ENCODE data around the gene ZNF580.
A peak's percentile ranks its signal among the peaks of the same experiment; 100 is the strongest.

Gene ZNF580

GRCh38 chr19:55609326-55609725 lies 31.5 kb upstream of the ZNF580 start (continued):
- TF ChIP-seq ZNF248 (tag by site-specific recombination; IDR thresholded peaks at IDR 0.05) (no peak), ZNF677 (tag by site-specific recombination; IDR thresholded peaks at IDR 0.05) (no peak), PRDM4 (tag by site-specific recombination; IDR thresholded peaks at IDR 0.05) (no peak), ZNF112 (tag by site-specific recombination; IDR thresholded peaks at IDR 0.05) (no peak), SALL2 (tag by site-specific recombination; IDR thresholded peaks at IDR 0.05; ENCODE audit: borderline replicate concordance) (no peak), ZNF785 (tag by site-specific recombination; IDR thresholded peaks at IDR 0.05) (no peak), ZNF155 (tag by site-specific recombination; IDR thresholded peaks at IDR 0.05) (no peak), ZNF23 (tag by site-specific recombination; IDR thresholded peaks at IDR 0.05; ENCODE audit: borderline replicate concordance) (no peak), ZNF211 (tag by site-specific recombination; IDR thresholded peaks at IDR 0.05; ENCODE audit: low read depth) (no peak)

GRCh38 chr19:55611300-55611982 lies 29.4 kb upstream of the ZNF580 start:
- H3K36me3 ChIP-seq (ENCODE audit: control insufficient read depth in 2 of 2, insufficient read depth in 1 of 2, low read length in 2 of 2), result peaks cover 17 to 48% of the 10 kb centered on the region in 2 experiments; a peak in 2 of 3 replicates
- ChIA-PET CTCF (interaction anchor here (0.6 to 1.8 kb wide), 6 partner anchors 20 to 959 kb away, joined by 3 to 8 read pairs (median 4); no protein-coding TSS in a partner anchor), POLR2A (interaction anchor here (0.6 kb wide), 1 partner anchor 13 kb away, joined by 4 read pairs; the partner anchor contains the start of gene ZNF784)
- no peaks in the 10 kb centered on the region for H3K9me3 ChIP-seq (ENCODE audit: control insufficient read depth, insufficient read depth, low read depth, low read length)
- H3K4me3 ChIP-seq (ENCODE audit: low read depth, low read length), result no peak overlapping the region
- peaks cover 4% of the 10 kb centered on the region; the same call in 1 of the 2 replicates for H3K4me1 ChIP-seq (ENCODE audit: control insufficient read depth, insufficient read depth, low read length)
- 0 out of 2 replicates have a peak, but pooled peaks have one; percentile 18 for TF ChIP-seq ZBTB10 (tag by site-specific recombination; IDR thresholded peaks at IDR 0.05)
- no peak for TF ChIP-seq ZNF645 (tag by site-specific recombination; IDR thresholded peaks at IDR 0.05)
- no peak for TF ChIP-seq KLF17 (tag by site-specific recombination; IDR thresholded peaks at IDR 0.05)
- no peak for TF ChIP-seq ZNF10 (tag by site-specific recombination; IDR thresholded peaks at IDR 0.05)
- H3K27ac ChIP-seq (ENCODE audit: extremely low read depth, low read depth, low read length), result no peak overlapping the region

- TF ChIP-seq ZNF302 (tag by site-specific recombination; IDR thresholded peaks at IDR 0.05; ENCODE audit: low read depth) (no peak), REPIN1 (tag by site-specific recombination; IDR thresholded peaks at IDR 0.05; ENCODE audit: low read depth) (no peak), GLI4 (tag by site-specific recombination; IDR thresholded peaks at IDR 0.05) (no peak)
- ChIA-PET CTCF (interaction anchor here (0.7 to 1.1 kb wide), 5 partner anchors 13 to 108 kb away, joined by 3 to 6 read pairs (median 3); partner anchors contain the start of gene ZNF784), POLR2A (interaction anchor here (0.6 kb wide), 1 partner anchor 86 kb away, joined by 7 read pairs; no protein-coding TSS in a partner anchor)
- peaks cover 14 to 47% of the 10 kb centered on the region in 2 experiments; a peak in 2 of 3 replicates for H3K36me3 ChIP-seq (ENCODE audit: control insufficient read depth in 2 of 2, insufficient read depth in 1 of 2, low read length in 2 of 2)
- no peaks in the 10 kb centered on the region for H3K9me3 ChIP-seq (ENCODE audit: control insufficient read depth, insufficient read depth, low read depth, low read length)
- no peak overlapping the region for H3K4me3 ChIP-seq (ENCODE audit: low read depth, low read length)
- H3K27ac ChIP-seq (ENCODE audit: extremely low read depth, low read depth, low read length), result no peak overlapping the region
- no peaks in the 10 kb centered on the region for H3K4me1 ChIP-seq (ENCODE audit: control insufficient read depth, insufficient read depth, low read length)
These were observed 28.7 kb upstream of the ZNF580 start for GRCh38 chr19:55611983-55612645.

All from HEK293 (cell line).